Measurements from ENCODE around the gene CFL1.

Gene CFL1

DNA sequence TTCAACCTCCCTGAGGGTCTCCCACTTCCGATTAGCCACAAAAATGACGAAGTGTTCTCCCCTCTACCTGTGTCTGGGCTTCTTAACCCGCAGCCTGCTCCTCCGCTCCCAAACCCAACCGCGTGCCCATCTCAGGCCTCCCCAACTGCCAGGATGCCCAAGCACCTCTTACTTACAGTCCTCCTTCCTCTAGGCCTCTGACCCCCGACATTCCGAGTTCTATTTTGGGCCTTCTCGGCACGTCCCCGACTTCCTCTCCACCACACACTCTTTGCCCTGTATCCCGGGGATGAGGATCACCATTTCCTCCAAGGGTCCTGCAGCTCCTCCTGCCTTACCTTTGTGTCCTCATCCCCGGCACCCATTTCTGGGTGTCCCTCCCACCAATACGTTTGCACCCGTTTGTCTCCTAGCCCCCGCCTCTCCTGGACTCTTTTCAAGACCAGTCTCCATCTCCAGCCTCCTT lies 1.9 kb upstream of the CFL1 start:
- Mint-ChIP-seq H3K4me1 (ENCODE audit: low read depth) (peaks cover 40% of the 10 kb centered on the region), H3K27ac (peak overlapping the region; percentile 99), H3K36me3 (peaks cover 4% of the 10 kb centered on the region), H3K9me3 (ENCODE audit: low read depth) (no peaks in the 10 kb centered on the region), H3K27me3 (no peaks in the 10 kb centered on the region), H3K4me3 (peak overlapping the region; percentile 95)

- peak overlapping the region; percentile 99 for H3K27ac Mint-ChIP-seq
- H3K9me3 Mint-ChIP-seq (ENCODE audit: low read depth) = no peaks in the 10 kb centered on the region
- H3K4me1 Mint-ChIP-seq (ENCODE audit: low read depth) = peaks cover 46% of the 10 kb centered on the region
- H3K4me3 Mint-ChIP-seq = peak overlapping the region; percentile 95
- peaks cover 7% of the 10 kb centered on the region for H3K36me3 Mint-ChIP-seq
- H3K27me3 Mint-ChIP-seq = no peaks in the 10 kb centered on the region
Measured at GRCh38 chr11:65859095-65859811, 1.3 kb upstream of the CFL1 start.

DNA sequence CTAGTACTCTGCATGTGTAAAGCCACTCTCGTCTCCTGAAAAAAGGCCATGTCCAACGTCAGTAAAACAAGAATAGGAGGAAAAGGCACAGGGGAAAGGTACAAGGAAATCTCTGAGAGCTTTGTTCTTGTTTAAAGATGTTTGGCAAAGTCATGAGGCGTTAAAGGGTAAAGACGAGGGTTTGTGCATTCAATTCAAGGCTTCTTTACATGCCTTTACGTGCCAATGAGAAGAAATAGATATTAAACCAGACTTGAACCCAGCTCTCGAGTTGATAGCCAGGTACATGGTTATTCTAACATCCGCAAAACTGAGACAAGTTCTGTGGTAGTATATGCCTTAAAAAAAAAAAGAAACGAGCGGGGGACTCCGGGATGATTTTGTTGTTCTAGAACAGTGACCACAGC lies 704 bp upstream of the CFL1 start:
- no peaks in the 10 kb centered on the region for H3K27me3 Mint-ChIP-seq
- peak overlapping the region; percentile 99 for H3K27ac Mint-ChIP-seq
- H3K36me3 Mint-ChIP-seq = peaks cover 7% of the 10 kb centered on the region
- H3K9me3 Mint-ChIP-seq (ENCODE audit: low read depth) = no peaks in the 10 kb centered on the region
- peaks cover 49% of the 10 kb centered on the region for H3K4me1 Mint-ChIP-seq (ENCODE audit: low read depth)
- H3K4me3 Mint-ChIP-seq = peak overlapping the region; percentile 95

- peaks cover 7% of the 10 kb centered on the region for H3K36me3 Mint-ChIP-seq
- H3K4me1 Mint-ChIP-seq (ENCODE audit: low read depth) = peaks cover 50% of the 10 kb centered on the region
- H3K9me3 Mint-ChIP-seq (ENCODE audit: low read depth) = no peaks in the 10 kb centered on the region
- no peak overlapping the region for H3K27ac Mint-ChIP-seq
- H3K27me3 Mint-ChIP-seq = no peaks in the 10 kb centered on the region
- H3K4me3 Mint-ChIP-seq = peak overlapping the region; percentile 97
Measured at GRCh38 chr11:65857500-65857852, 504 bp downstream of the CFL1 start.

GRCh38 chr11:65856689-65857499 lies 1.1 kb downstream of the CFL1 start:
- peak overlapping the region; percentile 93 for H3K27ac Mint-ChIP-seq
- H3K36me3 Mint-ChIP-seq = peaks cover 11% of the 10 kb centered on the region
- peak overlapping the region; percentile 97 for H3K4me3 Mint-ChIP-seq
- peaks cover 51% of the 10 kb centered on the region for H3K4me1 Mint-ChIP-seq (ENCODE audit: low read depth)
- no peaks in the 10 kb centered on the region for H3K9me3 Mint-ChIP-seq (ENCODE audit: low read depth)
- H3K27me3 Mint-ChIP-seq = no peaks in the 10 kb centered on the region

DNA sequence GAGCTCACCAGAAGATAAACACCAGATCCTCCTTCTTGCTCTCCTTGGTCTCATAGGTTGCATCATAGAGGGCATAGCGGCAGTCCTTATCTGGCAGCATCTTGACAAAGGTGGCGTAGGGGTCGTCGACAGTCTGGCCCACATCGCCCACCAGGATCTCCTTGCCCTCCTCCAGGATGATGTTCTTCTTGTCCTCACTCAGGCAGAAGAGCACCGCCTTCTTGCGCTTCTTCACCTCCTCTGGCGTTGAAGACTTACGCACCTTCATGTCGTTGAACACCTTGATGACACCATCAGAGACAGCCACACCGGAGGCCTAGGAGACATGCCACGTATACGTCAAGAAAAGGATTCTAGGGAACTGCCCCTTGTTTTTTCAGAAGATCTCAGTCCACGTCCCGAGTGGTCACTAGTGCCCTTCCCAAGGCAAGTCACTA lies 2.0 kb downstream of the CFL1 start:
- H3K27ac Mint-ChIP-seq = peak overlapping the region; percentile 93
- no peaks in the 10 kb centered on the region for H3K9me3 Mint-ChIP-seq (ENCODE audit: low read depth)
- H3K4me1 Mint-ChIP-seq (ENCODE audit: low read depth) = peaks cover 46% of the 10 kb centered on the region
- H3K27me3 Mint-ChIP-seq = no peaks in the 10 kb centered on the region
- peaks cover 16% of the 10 kb centered on the region for H3K36me3 Mint-ChIP-seq
- H3K4me3 Mint-ChIP-seq = peak overlapping the region; percentile 97

GRCh38 chr11:65854852-65855837 lies 2.8 kb downstream of the CFL1 start:
- H3K4me1 Mint-ChIP-seq (ENCODE audit: low read depth) = peaks cover 44% of the 10 kb centered on the region
- H3K4me3 Mint-ChIP-seq = peak overlapping the region; percentile 97
- peaks cover 16% of the 10 kb centered on the region for H3K36me3 Mint-ChIP-seq
- H3K27me3 Mint-ChIP-seq = no peaks in the 10 kb centered on the region
- peak overlapping the region; percentile 54 for H3K27ac Mint-ChIP-seq
- H3K9me3 Mint-ChIP-seq (ENCODE audit: low read depth) = no peaks in the 10 kb centered on the region

GRCh38 chr11:65854161-65854592 lies 3.8 kb downstream of the CFL1 start:
- no peaks in the 10 kb centered on the region for H3K9me3 Mint-ChIP-seq (ENCODE audit: low read depth)
- peak overlapping the region; percentile 54 for H3K27ac Mint-ChIP-seq
- H3K36me3 Mint-ChIP-seq = peaks cover 16% of the 10 kb centered on the region
- peak overlapping the region; percentile 73 for H3K4me3 Mint-ChIP-seq
- no peaks in the 10 kb centered on the region for H3K27me3 Mint-ChIP-seq
- H3K4me1 Mint-ChIP-seq (ENCODE audit: low read depth) = peaks cover 40% of the 10 kb centered on the region

GRCh38 chr11:65853246-65853979 lies 4.6 kb downstream of the CFL1 start:
- H3K27me3 Mint-ChIP-seq = no peaks in the 10 kb centered on the region
- H3K9me3 Mint-ChIP-seq (ENCODE audit: low read depth) = no peaks in the 10 kb centered on the region
- H3K4me1 Mint-ChIP-seq (ENCODE audit: low read depth) = peaks cover 36% of the 10 kb centered on the region
- peak overlapping the region; percentile 54 for H3K27ac Mint-ChIP-seq
- H3K36me3 Mint-ChIP-seq = peaks cover 16% of the 10 kb centered on the region
- H3K4me3 Mint-ChIP-seq = peak overlapping the region; percentile 73

GRCh38 chr11:65852508-65853245 lies 5.3 kb downstream of the CFL1 start:
- Mint-ChIP-seq H3K36me3 (peaks cover 16% of the 10 kb centered on the region), H3K27me3 (no peaks in the 10 kb centered on the region), H3K27ac (peak overlapping the region; percentile 54), H3K4me3 (no peak overlapping the region), H3K4me1 (ENCODE audit: low read depth) (peaks cover 33% of the 10 kb centered on the region), H3K9me3 (ENCODE audit: low read depth) (no peaks in the 10 kb centered on the region)

DNA sequence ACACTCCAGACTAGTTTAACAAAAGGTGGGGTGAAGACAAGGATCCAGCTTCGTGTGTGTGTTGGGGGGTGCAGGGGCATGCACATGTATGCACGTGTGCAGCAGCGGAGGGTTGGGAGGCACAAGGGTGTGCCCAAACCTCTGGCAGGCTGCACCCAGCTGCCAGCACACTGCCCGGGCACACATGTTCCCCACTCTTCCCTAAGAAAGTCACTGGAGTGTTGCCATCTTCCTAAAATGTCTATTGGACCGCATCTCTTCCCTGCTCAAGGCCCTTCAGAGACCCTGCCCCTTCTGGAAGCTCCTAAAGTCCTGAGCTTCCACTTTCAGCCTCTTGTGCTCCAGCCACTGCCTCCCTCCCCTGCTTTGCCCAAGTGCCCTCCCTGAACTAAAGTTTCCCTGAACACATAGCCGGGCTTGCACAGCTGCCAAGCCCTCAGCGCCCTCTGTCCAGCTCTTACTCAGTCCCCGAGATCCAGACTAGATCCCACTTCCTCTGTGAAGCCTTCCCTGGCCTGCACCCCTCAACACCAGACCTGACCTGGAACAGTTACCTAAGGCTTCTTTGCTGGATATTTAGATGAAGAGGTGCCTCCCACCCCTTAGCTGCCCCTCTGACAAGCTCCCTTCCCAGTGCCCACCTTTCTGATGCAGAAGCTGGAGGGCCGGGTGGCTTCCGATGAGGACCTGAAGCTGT lies 6.0 kb downstream of the CFL1 start:
- Mint-ChIP-seq H3K4me1 (ENCODE audit: low read depth) (peaks cover 33% of the 10 kb centered on the region), H3K36me3 (peaks cover 16% of the 10 kb centered on the region), H3K27ac (peak overlapping the region; percentile 67), H3K9me3 (ENCODE audit: low read depth) (no peaks in the 10 kb centered on the region), H3K27me3 (no peaks in the 10 kb centered on the region), H3K4me3 (no peak overlapping the region)

DNA sequence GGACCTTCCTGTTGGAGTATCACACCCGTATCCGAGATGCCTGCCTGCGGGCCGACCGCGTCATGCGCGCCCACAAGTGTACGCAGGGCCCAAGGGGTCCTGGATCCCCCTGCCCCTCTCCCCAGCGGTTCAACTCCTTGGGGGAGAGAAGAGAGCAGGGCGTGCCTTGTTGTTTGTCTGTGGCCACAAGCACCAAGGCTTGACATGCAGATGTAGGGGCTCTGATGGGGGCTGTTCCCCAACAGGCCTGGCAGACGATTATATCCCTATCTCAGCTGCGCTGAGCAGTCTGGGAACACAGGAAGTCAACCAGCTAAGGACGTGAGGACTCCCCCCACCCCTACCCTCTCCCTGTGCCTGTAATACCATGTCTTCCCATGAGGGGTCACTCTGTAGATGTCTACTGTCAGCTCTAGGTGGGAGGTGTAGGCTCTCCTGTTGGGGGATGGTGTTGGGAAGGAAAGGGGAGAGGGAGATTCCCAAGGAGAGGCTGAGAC lies 6.8 kb downstream of the CFL1 start:
- Mint-ChIP-seq H3K4me3 (no peak overlapping the region), H3K4me1 (ENCODE audit: low read depth) (peaks cover 26% of the 10 kb centered on the region), H3K27me3 (no peaks in the 10 kb centered on the region), H3K27ac (no peak overlapping the region), H3K36me3 (peaks cover 12% of the 10 kb centered on the region), H3K9me3 (ENCODE audit: low read depth) (no peaks in the 10 kb centered on the region)
